OCI-LY1 (cell line): ENCODE results near the gene LRFN4.

Source experiments
- CTCF ChIP-seq: fragments of 200-600 bp; sonication (generic), shearing (Covaris generic); IDR thresholded peaks from 2 replicates; pipeline ENCODE4 v1.5.1; 2017; ENCODE audit warnings: mild to moderate bottlenecking, antibody characterized with exemption, low read length, moderate library complexity, mixed read lengths
- EZH2 ChIP-seq: fragments of 200-600 bp; sonication (generic), shearing (Covaris generic); IDR thresholded peaks from 2 replicates; pipeline ENCODE4 v1.8.0; 2017; ENCODE audit warnings: borderline replicate concordance, mixed run types, mild to moderate bottlenecking, antibody characterized with exemption, low read length, moderate library complexity, mixed read lengths

- TF ChIP-seq CTCF (no peak), EZH2 (no peak)
These were observed 51.1 kb downstream of the LRFN4 start for GRCh38 chr11:66907751-66908630.
